Fibroblast of lung (primary cell): ENCODE data around the gene LHX2.

Experiments used
- CTCF ChIP-seq, 2 donors: IDR thresholded peaks in 1 of 2; conservative IDR thresholded peaks in 1 of 2; 1 replicate in 1 of 2; 2 replicates in 1 of 2; pipeline ENCODE4 v1.5.1; 2011 to 2012; ENCODE audit warnings: low read length in 2 of 2, control low read depth in 1 of 2, inconsistent platforms in 1 of 2, low read depth in 1 of 2, mild to moderate bottlenecking in 1 of 2
- EZH2 ChIP-seq: IDR thresholded peaks from 2 replicates; pipeline ENCODE4 v1.5.1; 2012; ENCODE audit warnings: low read length, control low read depth, mild to moderate bottlenecking; ENCODE audit errors: missing control alignments

DNA sequence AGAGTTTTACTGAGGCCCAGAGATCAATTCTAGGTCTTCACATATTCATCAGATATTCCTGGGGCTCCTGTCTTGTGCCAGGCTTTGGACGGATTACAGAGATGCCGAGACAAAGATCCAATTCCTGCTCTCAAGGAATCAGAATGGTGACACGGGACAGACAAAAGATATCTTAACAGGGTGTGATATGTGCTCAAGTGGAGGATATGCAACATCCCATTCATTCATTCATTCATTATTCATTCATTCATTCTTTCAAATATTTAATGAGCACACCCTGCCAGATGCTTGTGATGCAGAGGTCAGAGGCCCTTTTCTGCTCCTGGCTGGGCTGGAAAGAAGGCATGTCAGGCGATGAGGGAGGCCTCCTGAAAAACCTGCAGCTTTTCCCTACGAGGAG, 21.8 kb downstream of the LHX2 start:
- TF ChIP-seq CTCF (conservative IDR thresholded peaks at IDR 0.05 in 1 of 2, IDR thresholded peaks at IDR 0.05 in 1 of 2; ENCODE audit: low read depth in 1 of 2, low read length in 2 of 2) (no peak), EZH2 (no peak)
